Stimulated activated CD4-positive, alpha-beta T cell treated with anti-CD3 and anti-CD28 coated beads, Interleukin-1b, Interleukin-23, amount 100 ng/mL, for 4 hours (primary cell): ENCODE results near the gene PTP4A1.
A peak's percentile ranks its signal among the peaks of the same experiment; 100 is the strongest.
"Not testable (repeated sequence)": the region's sequence is repeated elsewhere in the genome, so short reads cannot be mapped to it uniquely, and the experiment has no call there.

ENCODE experiments used
- DNase-seq, 2 donors: peaks; one replicate each; pipeline ENCODE4 v3.0.0-alpha.2; 2020; ENCODE audit warnings: low read depth in 2 of 2

PTP4A1 gene

GRCh38 chr6:63582579-63583231, 10.4 kb downstream of the PTP4A1 start:
- DNase-seq = no peak

GRCh38 chr6:63584125-63584514, 11.8 kb downstream of the PTP4A1 start:
- no peak for DNase-seq

GRCh38 chr6:63584566-63584965, 12.3 kb downstream of the PTP4A1 start:
- no peak for DNase-seq

- DNase-seq = not testable (repeated sequence)
Observed at GRCh38 chr6:63585652-63586051, 13.4 kb downstream of the PTP4A1 start.

- DNase-seq = no peak
Observed at GRCh38 chr6:63589952-63590411, 17.7 kb downstream of the PTP4A1 start.

GRCh38 chr6:63592886-63593285, 20.6 kb downstream of the PTP4A1 start:
- DNase-seq = no peak

GRCh38 chr6:63597141-63598048, 25.1 kb downstream of the PTP4A1 start:
- DNase-seq = no peak

GRCh38 chr6:63598049-63599036, 26.1 kb downstream of the PTP4A1 start:
- peak; percentile 50 to 60 for DNase-seq

GRCh38 chr6:63599243-63599642, 27.0 kb downstream of the PTP4A1 start:
- no peak for DNase-seq

- DNase-seq = no peak
Observed at GRCh38 chr6:63600136-63600535, 27.9 kb downstream of the PTP4A1 start.

GRCh38 chr6:63609231-63609630, 37.0 kb downstream of the PTP4A1 start:
- DNase-seq = no peak

- no peak for DNase-seq
Observed at GRCh38 chr6:63610944-63611343, 38.7 kb downstream of the PTP4A1 start.

- no peak for DNase-seq
Observed at GRCh38 chr6:63611560-63611959, 39.3 kb downstream of the PTP4A1 start.

GRCh38 chr6:63615590-63615989, 43.3 kb downstream of the PTP4A1 start:
- no peak for DNase-seq
